SH-SY5Y (cell line): ENCODE data around the gene SRF.

Experiments
- GATA2 ChIP-seq: IDR thresholded peaks from 2 replicates; pipeline ENCODE4 v1.6.1; 2011; ENCODE audit warnings: mild to moderate bottlenecking, low read depth, low read length
- GATA3 ChIP-seq: IDR thresholded peaks from 2 replicates; pipeline ENCODE4 v1.6.1; 2011; ENCODE audit warnings: low read depth, mild to moderate bottlenecking, low read length, moderate library complexity

- TF ChIP-seq GATA2 = no peak
- no peak for TF ChIP-seq GATA3
These were observed 26.2 kb upstream of the SRF start for GRCh38 chr6:43144879-43145278.
